Measurements from ENCODE around the gene SLC37A1. TPM values are rescaled to one million over a fixed set of nuclear protein-coding genes. Genes with fewer than 3 reads are reported as not detected.

The SLC37A1 gene
- total RNA-seq, 1 experiment from 2014 or later: 11.2 TPM

DNA sequence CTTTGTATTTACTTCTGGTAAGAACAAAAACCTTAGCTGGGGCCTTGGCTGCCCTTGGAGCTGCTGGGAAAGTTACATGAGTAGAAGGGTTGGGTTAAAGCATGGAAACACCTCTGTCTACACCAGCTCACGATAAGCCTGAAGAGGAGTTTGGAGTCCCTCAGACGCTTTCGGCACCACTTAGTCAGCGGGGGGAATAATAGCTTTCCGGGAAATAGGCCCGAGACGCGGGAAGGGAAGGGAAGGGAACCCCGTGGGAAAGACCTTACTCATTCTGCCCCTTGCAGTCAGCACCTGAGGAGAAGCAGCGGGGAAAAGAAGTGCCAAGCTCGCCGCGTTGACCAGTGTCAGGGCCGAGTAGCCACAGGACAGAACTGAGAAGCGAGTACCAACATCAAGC is 73.4 kb downstream of the SLC37A1 start:
- Histone ChIP-seq H3K27me3 (replicated peaks; ENCODE audit: insufficient read depth, low read depth, low read length, poor library complexity) (no peaks in the 10 kb centered on the region), H3K4me3 (ENCODE audit: low read depth, low read length, poor library complexity, severe bottlenecking) (no peak overlapping the region), H3K27ac (ENCODE audit: low read depth, low read length, poor library complexity, severe bottlenecking) (no peak overlapping the region), H3K9me3 (ENCODE audit: low read depth, low read length, poor library complexity, severe bottlenecking) (no peaks in the 10 kb centered on the region), H3K4me1 (ENCODE audit: insufficient read depth, low read length, poor library complexity, severe bottlenecking) (no peaks in the 10 kb centered on the region), H3K36me3 (ENCODE audit: insufficient read depth, low read length, poor library complexity, severe bottlenecking) (no peaks in the 10 kb centered on the region)
- intact Hi-C loops (cut with micrococcal nuclease; ENCODE audit: unreplicated experiment): no loop called here
- POLR2A ChIA-PET (ENCODE audit: low non-redundant PET): interaction anchor here (0.7 kb wide), 1 partner anchor 243 kb away, joined by 3 read pairs; no protein-coding TSS in a partner anchor
- no peak for TF ChIP-seq EZH2 (IDR thresholded peaks at IDR 0.05; ENCODE audit: borderline replicate concordance, low read depth, low read length, poor library complexity, severe bottlenecking)
- TF ChIP-seq, protein P1, sequence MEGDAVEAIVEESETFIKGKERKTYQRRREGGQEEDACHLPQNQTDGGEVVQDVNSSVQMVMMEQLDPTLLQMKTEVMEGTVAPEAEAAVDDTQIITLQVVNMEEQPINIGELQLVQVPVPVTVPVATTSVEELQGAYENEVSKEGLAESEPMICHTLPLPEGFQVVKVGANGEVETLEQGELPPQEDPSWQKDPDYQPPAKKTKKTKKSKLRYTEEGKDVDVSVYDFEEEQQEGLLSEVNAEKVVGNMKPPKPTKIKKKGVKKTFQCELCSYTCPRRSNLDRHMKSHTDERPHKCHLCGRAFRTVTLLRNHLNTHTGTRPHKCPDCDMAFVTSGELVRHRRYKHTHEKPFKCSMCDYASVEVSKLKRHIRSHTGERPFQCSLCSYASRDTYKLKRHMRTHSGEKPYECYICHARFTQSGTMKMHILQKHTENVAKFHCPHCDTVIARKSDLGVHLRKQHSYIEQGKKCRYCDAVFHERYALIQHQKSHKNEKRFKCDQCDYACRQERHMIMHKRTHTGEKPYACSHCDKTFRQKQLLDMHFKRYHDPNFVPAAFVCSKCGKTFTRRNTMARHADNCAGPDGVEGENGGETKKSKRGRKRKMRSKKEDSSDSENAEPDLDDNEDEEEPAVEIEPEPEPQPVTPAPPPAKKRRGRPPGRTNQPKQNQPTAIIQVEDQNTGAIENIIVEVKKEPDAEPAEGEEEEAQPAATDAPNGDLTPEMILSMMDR (conservative IDR thresholded peaks at IDR 0.05; ENCODE audit: low read depth, low read length): no peak
- CTCF ChIA-PET: no interaction called here
- DNase-seq (ENCODE audit: low spot score): no peak
- no TSS peak for BruUV-seq (replicated peaks)

DNA sequence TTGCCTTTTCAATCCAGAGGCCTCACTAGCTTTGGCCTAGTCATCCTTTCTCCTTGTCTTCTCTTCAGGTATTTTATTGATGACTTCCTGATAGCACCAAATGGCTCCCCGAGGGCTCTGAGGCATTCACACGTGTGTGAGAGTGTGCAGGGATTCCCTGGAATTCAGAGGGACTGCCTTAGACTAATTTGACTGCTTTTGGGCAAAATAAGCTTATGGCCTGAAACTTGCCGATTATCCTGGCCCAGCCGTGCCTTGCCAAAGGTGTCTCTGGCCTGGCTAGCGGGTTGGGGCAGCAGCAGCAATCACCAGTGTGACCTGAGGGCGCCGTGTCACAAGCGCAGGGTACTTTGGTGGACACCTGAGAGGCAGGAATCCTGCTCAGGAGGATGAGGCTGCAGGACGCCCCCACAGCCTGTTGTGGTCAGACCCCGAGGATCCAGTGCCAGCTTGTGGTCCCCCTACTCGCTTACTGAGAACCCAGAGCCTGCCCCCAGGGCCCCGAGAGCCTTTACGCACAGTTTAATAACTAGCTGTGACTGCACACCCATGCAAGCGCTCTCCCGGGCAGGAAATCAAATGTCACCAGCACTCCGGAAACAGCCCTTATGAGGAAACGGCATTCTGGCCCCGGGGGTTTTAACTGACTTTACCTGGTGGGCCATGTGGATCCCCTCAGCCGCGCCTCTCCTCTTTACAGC is 76.9 kb downstream of the SLC37A1 start:
- CTCF ChIA-PET: no interaction called here

GRCh38 chr21:42591170-42591869 is 77.7 kb downstream of the SLC37A1 start:
- H3K9me3 ChIP-seq (ENCODE audit: low read depth, low read length, poor library complexity, severe bottlenecking): no peaks in the 10 kb centered on the region
- no TSS peak for BruUV-seq (replicated peaks)
- ChIA-PET CTCF (no interaction called here), POLR2A (ENCODE audit: low non-redundant PET) (no interaction called here)
- no peak overlapping the region for H3K27ac ChIP-seq (ENCODE audit: low read depth, low read length, poor library complexity, severe bottlenecking)
- H3K4me3 ChIP-seq (ENCODE audit: low read depth, low read length, poor library complexity, severe bottlenecking): no peak overlapping the region
- no peak for DNase-seq (ENCODE audit: low spot score)
- no peaks in the 10 kb centered on the region for H3K4me1 ChIP-seq (ENCODE audit: insufficient read depth, low read length, poor library complexity, severe bottlenecking)
- H3K27me3 ChIP-seq (replicated peaks; ENCODE audit: insufficient read depth, low read depth, low read length, poor library complexity): no peaks in the 10 kb centered on the region
- no peaks in the 10 kb centered on the region for H3K36me3 ChIP-seq (ENCODE audit: insufficient read depth, low read length, poor library complexity, severe bottlenecking)
- intact Hi-C loops (cut with micrococcal nuclease; ENCODE audit: unreplicated experiment): loop anchor here (5.0 to 10.0 kb wide), 3 partner anchors 57 to 1053 kb away; no protein-coding TSS in a partner anchor
- no peak for TF ChIP-seq EZH2 (IDR thresholded peaks at IDR 0.05; ENCODE audit: borderline replicate concordance, low read depth, low read length, poor library complexity, severe bottlenecking)
- TF ChIP-seq, protein P1 (conservative IDR thresholded peaks at IDR 0.05; ENCODE audit: low read depth, low read length): no peak

More for the DNA sequence above, 76.9 kb downstream of the SLC37A1 start:
- Histone ChIP-seq H3K9me3 (ENCODE audit: low read depth, low read length, poor library complexity, severe bottlenecking) (no peaks in the 10 kb centered on the region), H3K36me3 (ENCODE audit: insufficient read depth, low read length, poor library complexity, severe bottlenecking) (no peaks in the 10 kb centered on the region), H3K27me3 (replicated peaks; ENCODE audit: insufficient read depth, low read depth, low read length, poor library complexity) (no peaks in the 10 kb centered on the region), H3K4me3 (ENCODE audit: low read depth, low read length, poor library complexity, severe bottlenecking) (no peak overlapping the region), H3K27ac (ENCODE audit: low read depth, low read length, poor library complexity, severe bottlenecking) (no peak overlapping the region), H3K4me1 (ENCODE audit: insufficient read depth, low read length, poor library complexity, severe bottlenecking) (no peaks in the 10 kb centered on the region)
- no peak for TF ChIP-seq EZH2 (IDR thresholded peaks at IDR 0.05; ENCODE audit: borderline replicate concordance, low read depth, low read length, poor library complexity, severe bottlenecking)
- TF ChIP-seq, protein P1 (conservative IDR thresholded peaks at IDR 0.05; ENCODE audit: low read depth, low read length): no peak
- POLR2A ChIA-PET (ENCODE audit: low non-redundant PET): no interaction called here
- no TSS peak for BruUV-seq (replicated peaks)
- intact Hi-C loops (cut with micrococcal nuclease; ENCODE audit: unreplicated experiment): loop anchor here (5.0 to 10.0 kb wide), 3 partner anchors 56 to 1054 kb away; no protein-coding TSS in a partner anchor
- no peak for DNase-seq (ENCODE audit: low spot score)

Data from A673 (cell line).